Thoracic aorta (tissue), 2 donors: Measurements from ENCODE around the gene GNA14. TPM values are rescaled to one million over a fixed set of nuclear protein-coding genes. Genes with fewer than 3 reads are reported as not detected.
"Not testable (repeated sequence)": the region's sequence is repeated elsewhere in the genome, so short reads cannot be mapped to it uniquely, and the experiment has no call there.

Experiments used
- ATAC-seq: fragments of 150-250 bp; one replicate; pipeline ENCODE4 v1.8.0; 2017; ENCODE audit warnings: low read depth; ENCODE audit not compliant: insufficient number of reproducible peaks, low FRiP score
- DNase-seq: peaks from one replicate; pipeline ENCODE4 v3.0.0-alpha.2; 2020; ENCODE audit warnings: low spot score
- H3K27ac ChIP-seq, 2 donors: fragments of 200-600 bp; sonication (generic); 1 replicate in 1 of 2; 2 replicates in 1 of 2; pipeline ENCODE4 v1.5.1; 2016; ENCODE audit warnings: mild to moderate bottlenecking in 2 of 2, moderate library complexity in 2 of 2
- H3K27me3 ChIP-seq: fragments of 200-600 bp; sonication (generic); replicated peaks from 2 replicates; pipeline ENCODE4 v1.6.0; 2016; ENCODE audit warnings: mild to moderate bottlenecking; ENCODE audit not compliant: insufficient read depth
- H3K36me3 ChIP-seq: fragments of 200-600 bp; sonication (generic); one replicate; pipeline ENCODE4 v1.5.1; 2016
- H3K4me1 ChIP-seq, 2 donors: fragments of 200-600 bp; sonication (generic); 1 replicate in 1 of 2; 2 replicates in 1 of 2; pipeline versions ENCODE4 v1.5.1 to v1.6.0; 2016; ENCODE audit warnings: low read depth in 2 of 2, mild to moderate bottlenecking in 1 of 2; ENCODE audit not compliant: control insufficient read depth in 1 of 2
- H3K4me3 ChIP-seq: fragments of 200-600 bp; sonication (generic); 2 replicates; pipeline ENCODE4 v1.5.1; 2016; ENCODE audit warnings: mild to moderate bottlenecking
- H3K9me3 ChIP-seq: fragments of 200-600 bp; sonication (generic); 2 replicates; pipeline ENCODE4 v1.5.1; 2016
- CTCF ChIP-seq: fragments of 200-600 bp; sonication (generic); IDR thresholded peaks from one replicate; pipeline ENCODE4 v1.5.1; 2019; ENCODE audit warnings: antibody characterized with exemption
- total RNA-seq, 2 donors: library from RNA; depleted of rRNA; stranded (reverse); fragments of >200 nt; gene quantifications; one replicate each; pipeline versions ENCODE4 v1.1.0 to v1.2.3, GENCODE V29; 2016

Gene GNA14
- total RNA-seq, 2 donors from 2014 or later: 5.8 to 8.4 TPM

- no peak for TF ChIP-seq CTCF
- Histone ChIP-seq H3K4me1 (no peaks in the 10 kb centered on the region), H3K36me3 (no peaks in the 10 kb centered on the region)
Measured at GRCh38 chr9:77421506-77422265, 226.4 kb downstream of the GNA14 start.

GRCh38 chr9:77420641-77421040, 227.5 kb downstream of the GNA14 start:
- Histone ChIP-seq H3K27ac (no peak overlapping the region), H3K9me3 (no peaks in the 10 kb centered on the region), H3K36me3 (no peaks in the 10 kb centered on the region), H3K4me3 (no peak overlapping the region), H3K27me3 (no peaks in the 10 kb centered on the region), H3K4me1 (no peaks in the 10 kb centered on the region)
- no peak for TF ChIP-seq CTCF
- ATAC-seq (no peak), DNase-seq (no peak)

More at GRCh38 chr9:77421506-77422265, 226.4 kb downstream of the GNA14 start:
- H3K27ac ChIP-seq: no peak overlapping the region
- DNase-seq: no peak
- H3K9me3 ChIP-seq: no peaks in the 10 kb centered on the region
- no peak overlapping the region for H3K4me3 ChIP-seq
- H3K27me3 ChIP-seq: no peaks in the 10 kb centered on the region
- ATAC-seq: no peak

GRCh38 chr9:77418226-77418625, 229.9 kb downstream of the GNA14 start:
- H3K4me3 ChIP-seq: no peak overlapping the region
- H3K4me1 ChIP-seq: no peaks in the 10 kb centered on the region
- H3K27ac ChIP-seq: no peak overlapping the region
- H3K9me3 ChIP-seq: no peaks in the 10 kb centered on the region
- no peaks in the 10 kb centered on the region for H3K27me3 ChIP-seq
- ATAC-seq: no peak
- no peak for TF ChIP-seq CTCF
- H3K36me3 ChIP-seq: no peaks in the 10 kb centered on the region
- no peak for DNase-seq

GRCh38 chr9:77417566-77417965, 230.6 kb downstream of the GNA14 start:
- Histone ChIP-seq H3K9me3 (no peaks in the 10 kb centered on the region), H3K4me3 (no peak overlapping the region), H3K27me3 (no peaks in the 10 kb centered on the region), H3K36me3 (no peaks in the 10 kb centered on the region), H3K4me1 (no peaks in the 10 kb centered on the region), H3K27ac (no peak overlapping the region)
- ATAC-seq (no peak), DNase-seq (no peak)
- TF ChIP-seq CTCF: no peak

GRCh38 chr9:77408521-77408920, 239.6 kb downstream of the GNA14 start:
- H3K9me3 ChIP-seq, H3K4me3 ChIP-seq, H3K27ac ChIP-seq, H3K27me3 ChIP-seq, H3K4me1 ChIP-seq, DNase-seq, ATAC-seq: not testable (repeated sequence)
- peaks cover 10% of the 10 kb centered on the region for H3K36me3 ChIP-seq

- TF ChIP-seq CTCF: no peak
- H3K27ac ChIP-seq: no peak overlapping the region
- no peaks in the 10 kb centered on the region for H3K9me3 ChIP-seq
- no peak overlapping the region for H3K4me3 ChIP-seq
- no peak for ATAC-seq
- H3K4me1 ChIP-seq: no peaks in the 10 kb centered on the region
- no peaks in the 10 kb centered on the region for H3K27me3 ChIP-seq
- peaks cover 10% of the 10 kb centered on the region for H3K36me3 ChIP-seq
- no peak for DNase-seq
Measured at GRCh38 chr9:77403239-77403638, 244.9 kb downstream of the GNA14 start.
